Duodenal mucosa (tissue), 2 donors: Measurements from ENCODE around the gene CEP76.

Experiments
- H3K27ac ChIP-seq: one replicate; pipeline ENCODE4 v1.7.0; 2013; ENCODE audit warnings: low read depth, low read length
- H3K27me3 ChIP-seq, 2 donors: one replicate each; pipeline ENCODE4 v1.7.0; 2013; ENCODE audit warnings: low read length in 2 of 2, control low read depth in 1 of 2; ENCODE audit not compliant: insufficient read depth in 2 of 2, control insufficient read depth in 1 of 2
- H3K36me3 ChIP-seq, 2 donors: one replicate each; pipeline ENCODE4 v1.7.0; 2013; ENCODE audit warnings: low read length in 2 of 2, control low read depth in 1 of 2; ENCODE audit not compliant: insufficient read depth in 2 of 2, control insufficient read depth in 1 of 2
- H3K4me1 ChIP-seq, 2 donors: one replicate each; pipeline ENCODE4 v1.7.0; 2013; ENCODE audit warnings: low read length in 2 of 2, control low read depth in 1 of 2; ENCODE audit not compliant: insufficient read depth in 2 of 2, control insufficient read depth in 1 of 2
- H3K4me3 ChIP-seq, 2 donors: one replicate each; pipeline ENCODE4 v1.7.0; 2013; ENCODE audit warnings: low read length in 2 of 2, low read depth in 1 of 2
- H3K9ac ChIP-seq, 2 donors: one replicate each; pipeline ENCODE4 v1.7.0; 2013; ENCODE audit warnings: low read length in 2 of 2, low read depth in 1 of 2
- H3K9me3 ChIP-seq, 2 donors: one replicate each; pipeline ENCODE4 v1.7.0; 2013; ENCODE audit warnings: low read length in 2 of 2, control low read depth in 1 of 2; ENCODE audit not compliant: control insufficient read depth in 1 of 2

CEP76 gene

GRCh38 chr18:12668041-12668440 lies 34.5 kb downstream of the CEP76 start:
- Histone ChIP-seq H3K27ac (no peak overlapping the region), H3K27me3 (no peaks in the 10 kb centered on the region), H3K9ac (no peak overlapping the region), H3K36me3 (peaks cover 0 to 8% of the 10 kb centered on the region in 2 donors), H3K9me3 (no peaks in the 10 kb centered on the region), H3K4me3 (no peak overlapping the region), H3K4me1 (no peaks in the 10 kb centered on the region)

- Histone ChIP-seq H3K4me3 (no peak overlapping the region), H3K9me3 (no peaks in the 10 kb centered on the region), H3K9ac (no peak overlapping the region), H3K27me3 (peaks cover 5 to 13% of the 10 kb centered on the region in 2 donors), H3K36me3 (no peaks in the 10 kb centered on the region), H3K4me1 (peaks cover 7 to 8% of the 10 kb centered on the region in 2 donors), H3K27ac (no peak overlapping the region)
Observed at GRCh38 chr18:12659904-12660605, 42.5 kb downstream of the CEP76 start.

GRCh38 chr18:12658426-12659138 lies 43.9 kb downstream of the CEP76 start:
- H3K4me1 ChIP-seq: peaks cover 7 to 8% of the 10 kb centered on the region in 2 donors
- H3K9me3 ChIP-seq: no peaks in the 10 kb centered on the region
- H3K27me3 ChIP-seq: peaks cover 5 to 13% of the 10 kb centered on the region in 2 donors
- peak overlapping the region; percentile 35 to 66 for H3K4me3 ChIP-seq
- no peak overlapping the region for H3K9ac ChIP-seq
- peak overlapping the region; percentile 42 for H3K27ac ChIP-seq
- H3K36me3 ChIP-seq: no peaks in the 10 kb centered on the region

GRCh38 chr18:12657684-12658425 lies 44.7 kb downstream of the CEP76 start, which contains the start of gene SPIRE1:
TSS of gene SPIRE1 (minus strand) at chr18:12658107. CDS start at chr18:12657866, 241 bp downstream.
- Histone ChIP-seq H3K9ac (peak within 1 kb of the TSS; percentile 44 to 47), H3K9me3 (no peaks in the 10 kb centered on the region), H3K4me1 (peaks cover 7 to 8% of the 10 kb centered on the region in 2 donors)

GRCh38 chr18:12656938-12657683 lies 45.4 kb downstream of the CEP76 start:
- no peaks in the 10 kb centered on the region for H3K36me3 ChIP-seq
- H3K4me1 ChIP-seq: peaks cover 7 to 8% of the 10 kb centered on the region in 2 donors
- peak overlapping the region; percentile 56 for H3K27ac ChIP-seq
- no peaks in the 10 kb centered on the region for H3K9me3 ChIP-seq
- peak overlapping the region; percentile 44 to 47 for H3K9ac ChIP-seq
- peak overlapping the region; percentile 60 to 66 for H3K4me3 ChIP-seq
- H3K27me3 ChIP-seq: peaks cover 5 to 13% of the 10 kb centered on the region in 2 donors

More at GRCh38 chr18:12657684-12658425, 44.7 kb downstream of the CEP76 start, which contains the start of gene SPIRE1:
- Histone ChIP-seq H3K27ac (peak within 1 kb of the TSS; percentile 56), H3K36me3 (no peaks in the 10 kb centered on the region), H3K27me3 (peaks cover 5 to 13% of the 10 kb centered on the region in 2 donors), H3K4me3 (peak within 1 kb of the TSS; percentile 60 to 66)

DNA sequence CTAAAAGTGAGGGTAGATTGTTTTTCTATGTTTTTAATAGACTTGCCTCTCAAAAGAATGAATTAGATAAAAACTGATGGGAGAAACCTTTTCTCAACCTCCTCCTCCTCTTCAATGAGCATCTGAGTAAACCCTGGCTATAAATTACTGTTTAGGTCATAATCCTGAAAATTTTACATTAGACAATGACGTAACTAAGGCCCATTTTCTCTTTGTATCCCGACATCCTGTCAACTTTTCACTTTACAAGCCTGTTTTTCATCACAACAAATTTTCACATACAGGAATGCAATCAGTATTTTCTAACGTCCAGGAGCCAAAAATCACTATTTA lies 46.0 kb downstream of the CEP76 start:
- peaks cover 5 to 13% of the 10 kb centered on the region in 2 donors for H3K27me3 ChIP-seq
- H3K4me3 ChIP-seq: peak overlapping the region; percentile 60 to 66
- H3K9me3 ChIP-seq: no peaks in the 10 kb centered on the region
- H3K27ac ChIP-seq: no peak overlapping the region
- H3K36me3 ChIP-seq: no peaks in the 10 kb centered on the region
- H3K4me1 ChIP-seq: peaks cover 7 to 8% of the 10 kb centered on the region in 2 donors
- H3K9ac ChIP-seq: peak overlapping the region; percentile 44 to 47

GRCh38 chr18:12654971-12655370 lies 47.6 kb downstream of the CEP76 start:
- no peak overlapping the region for H3K9ac ChIP-seq
- no peaks in the 10 kb centered on the region for H3K9me3 ChIP-seq
- no peak overlapping the region for H3K4me3 ChIP-seq
- peaks cover 5 to 13% of the 10 kb centered on the region in 2 donors for H3K27me3 ChIP-seq
- H3K27ac ChIP-seq: no peak overlapping the region
- no peaks in the 10 kb centered on the region for H3K36me3 ChIP-seq
- peaks cover 7 to 8% of the 10 kb centered on the region in 2 donors for H3K4me1 ChIP-seq

DNA sequence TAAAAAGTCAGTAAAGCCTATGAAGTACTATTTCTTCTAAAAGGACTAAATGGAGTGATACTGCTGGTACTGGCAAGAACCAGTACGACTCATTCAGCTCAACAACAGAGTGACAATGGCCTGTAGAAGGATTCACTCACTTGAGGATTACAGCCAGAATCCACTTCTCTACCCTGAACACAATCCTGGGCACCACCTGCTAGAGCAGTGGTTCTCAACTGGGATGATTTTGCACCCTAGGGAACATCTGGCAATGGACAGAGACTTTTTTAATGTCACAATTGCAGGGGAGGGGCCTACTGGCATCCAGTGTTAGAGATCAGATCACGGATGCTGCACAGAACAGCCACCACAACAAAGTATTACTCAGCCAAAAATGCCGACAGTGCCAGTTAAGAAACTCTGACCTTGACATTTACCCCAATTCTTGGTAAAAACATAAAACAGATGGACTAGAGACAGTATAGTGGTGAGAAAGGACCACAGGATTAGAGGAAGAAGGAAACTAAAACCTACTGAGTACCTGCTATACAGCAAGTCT lies 49.6 kb downstream of the CEP76 start:
- Histone ChIP-seq H3K4me3 (no peak overlapping the region), H3K9me3 (no peaks in the 10 kb centered on the region), H3K36me3 (no peaks in the 10 kb centered on the region), H3K27me3 (peaks cover 5 to 13% of the 10 kb centered on the region in 2 donors), H3K4me1 (peaks cover 7 to 8% of the 10 kb centered on the region in 2 donors), H3K27ac (no peak overlapping the region), H3K9ac (no peak overlapping the region)

DNA sequence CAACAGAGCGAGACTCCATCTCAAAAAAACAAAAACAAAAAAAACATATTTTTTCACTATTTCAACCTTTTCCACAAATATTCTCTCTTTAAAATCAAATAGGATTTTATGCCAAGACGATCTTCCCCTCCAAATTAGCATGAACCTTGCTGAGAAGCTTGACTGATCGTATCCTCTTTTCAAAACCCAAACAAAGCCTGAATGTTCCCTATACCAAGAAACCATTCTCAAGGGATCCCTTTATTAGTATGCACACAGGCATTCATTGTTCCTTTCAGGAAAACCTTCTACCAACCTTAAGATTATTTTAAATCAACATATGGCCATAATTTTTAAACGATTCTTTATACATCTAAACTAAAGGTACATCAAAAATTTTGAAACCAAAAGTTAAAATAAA lies 50.9 kb downstream of the CEP76 start:
- Histone ChIP-seq H3K27me3 (peaks cover under 1 to 8% of the 10 kb centered on the region in 2 donors), H3K27ac (no peak overlapping the region), H3K9me3 (no peaks in the 10 kb centered on the region), H3K9ac (no peak overlapping the region), H3K4me1 (peaks cover 2 to 4% of the 10 kb centered on the region in 2 donors), H3K36me3 (no peaks in the 10 kb centered on the region), H3K4me3 (no peak overlapping the region)
